Smooth muscle cell of bladder (primary cell): ENCODE data around the gene CLASP2. TPM values are rescaled to one million over a fixed set of nuclear protein-coding genes. Genes with fewer than 3 reads are reported as not detected.

Source experiments
- total RNA-seq: library from RNA; depleted of rRNA; stranded (reverse); fragments of >200 nt; gene quantifications from 2 replicates; pipeline ENCODE4 v1.2.3, GENCODE V29; 2014

CLASP2 gene
- total RNA-seq = 34.4 and 37.4 TPM in 2 replicates

GRCh38 chr3:33717866-33718594 is at the start of gene CLASP2:
TSS of gene CLASP2 (minus strand) at chr3:33718254. CDS start at chr3:33718002, 252 bp downstream.

Other genes starting within 250 kb of the CLASP2 start
- gene PDCD6IP, start 80.4 kb upstream of the CLASP2 start, total RNA-seq = 58.9 and 61.3 TPM in 2 replicates